ENCODE results near the gene MREG.
"Not testable (repeated sequence)": the region's sequence is repeated elsewhere in the genome, so short reads cannot be mapped to it uniquely, and the experiment has no call there.

Gene MREG

DNA sequence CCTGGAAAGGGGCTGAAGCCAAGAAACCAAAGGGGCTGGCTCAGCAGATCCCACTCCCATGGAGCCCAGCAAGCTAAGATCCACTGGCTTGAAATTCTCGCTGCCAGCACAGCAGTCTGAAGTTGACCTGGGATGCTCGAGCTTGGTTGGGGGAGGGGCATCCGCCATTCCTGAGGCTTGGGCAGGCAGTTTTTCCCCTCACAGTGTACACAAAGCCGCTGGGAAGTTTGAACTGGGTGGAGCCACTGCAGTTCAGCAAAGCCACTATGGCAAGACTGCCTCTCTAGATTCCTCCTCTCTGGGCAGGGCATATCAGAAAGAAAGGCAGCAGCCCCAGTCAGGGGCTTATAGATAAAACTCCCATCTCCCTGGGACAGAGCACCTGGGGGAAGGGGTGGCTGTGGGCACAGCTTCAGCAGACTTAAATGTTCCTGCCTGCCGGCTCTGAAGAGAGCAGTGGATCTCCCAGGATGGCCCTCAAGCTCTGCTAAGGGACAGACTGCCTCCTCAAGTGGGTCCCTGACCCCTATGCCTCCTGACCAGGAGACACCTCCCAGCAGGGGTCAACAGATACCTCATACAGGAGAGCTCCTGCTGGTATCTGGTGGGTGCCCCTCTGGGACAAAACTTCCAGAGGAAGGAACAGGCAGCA is 24.7 kb downstream of the MREG start:
- not testable (repeated sequence) for DNase-seq (ENCODE audit: low spot score)

DNA sequence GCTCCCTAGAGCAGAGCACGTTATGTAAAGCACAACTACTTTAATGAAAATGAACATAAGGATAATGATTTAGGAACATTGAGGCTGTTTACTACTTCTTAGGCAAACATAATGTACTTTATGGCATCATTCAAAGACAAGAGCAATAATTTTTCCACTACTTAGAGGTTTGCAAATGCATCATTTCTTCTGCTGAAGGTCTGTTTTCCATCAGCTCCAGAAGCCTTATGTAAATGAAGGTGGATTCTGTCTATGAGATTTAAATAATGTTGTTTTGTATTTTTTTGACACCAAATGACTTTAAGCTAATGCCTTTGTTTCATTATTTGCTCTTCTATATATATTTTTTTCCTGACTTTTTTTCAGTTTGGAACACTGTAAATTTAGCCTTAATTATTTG is 28.1 kb downstream of the MREG start:
- DNase-seq (ENCODE audit: low spot score) = no peak

GRCh38 chr2:215984661-215985060 is 28.7 kb downstream of the MREG start:
- DNase-seq (ENCODE audit: low spot score) = no peak

DNA sequence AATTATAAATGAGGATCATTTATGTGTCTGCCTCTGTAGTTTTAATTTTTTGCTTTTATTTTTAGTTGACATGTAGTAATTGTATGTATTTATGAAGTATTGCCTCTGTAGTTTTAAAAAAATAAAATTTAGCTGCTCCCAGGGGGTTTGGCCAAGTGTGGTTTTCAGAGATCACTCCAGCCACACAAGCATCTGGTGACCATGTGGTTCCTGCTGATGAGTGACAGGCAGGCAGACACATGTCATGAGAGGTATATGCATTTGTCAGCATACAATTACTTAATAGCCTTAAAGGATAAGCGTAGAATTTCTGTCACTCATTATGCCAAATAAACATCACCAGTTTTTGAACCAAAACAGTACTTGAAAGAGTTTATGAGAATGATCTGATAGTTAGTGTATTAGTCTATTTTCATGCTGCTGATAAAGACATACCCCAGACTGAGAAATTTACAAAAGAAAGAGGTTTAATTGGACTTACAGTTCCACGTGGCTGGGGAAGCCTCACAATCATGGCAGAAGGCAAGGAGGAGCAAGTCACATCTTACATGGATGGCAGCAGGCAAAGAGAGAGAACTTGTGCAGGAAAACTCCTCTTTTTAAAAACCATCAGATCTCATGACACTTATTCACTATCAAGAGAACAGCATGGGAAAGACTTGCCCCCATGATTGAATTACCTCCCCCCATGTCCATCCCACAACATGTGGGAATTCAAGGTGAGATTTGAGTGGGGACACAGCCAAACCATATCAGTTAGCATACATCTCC is 29.6 kb downstream of the MREG start:
- no peak for DNase-seq (ENCODE audit: low spot score)

DNA sequence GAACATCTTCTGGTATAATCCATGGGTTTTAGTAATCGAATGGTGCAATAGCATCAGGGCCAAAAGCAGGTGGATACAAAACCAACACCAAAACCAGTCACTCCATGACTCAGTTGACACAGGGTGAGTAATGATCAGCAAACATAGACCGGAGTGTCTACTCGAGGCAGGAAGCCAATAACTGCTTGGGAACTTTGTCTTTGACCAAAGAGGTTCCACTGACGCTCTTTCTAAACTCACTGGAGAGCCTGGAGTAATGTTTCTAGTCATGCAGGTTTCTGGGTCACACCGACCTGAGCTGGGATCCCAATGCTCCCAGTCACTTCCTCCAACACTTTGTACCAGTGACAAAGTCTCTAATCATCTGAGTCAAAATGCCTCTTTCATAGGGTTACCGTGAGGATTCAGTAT is 30.9 kb downstream of the MREG start:
- no peak for DNase-seq (ENCODE audit: low spot score)

DNA sequence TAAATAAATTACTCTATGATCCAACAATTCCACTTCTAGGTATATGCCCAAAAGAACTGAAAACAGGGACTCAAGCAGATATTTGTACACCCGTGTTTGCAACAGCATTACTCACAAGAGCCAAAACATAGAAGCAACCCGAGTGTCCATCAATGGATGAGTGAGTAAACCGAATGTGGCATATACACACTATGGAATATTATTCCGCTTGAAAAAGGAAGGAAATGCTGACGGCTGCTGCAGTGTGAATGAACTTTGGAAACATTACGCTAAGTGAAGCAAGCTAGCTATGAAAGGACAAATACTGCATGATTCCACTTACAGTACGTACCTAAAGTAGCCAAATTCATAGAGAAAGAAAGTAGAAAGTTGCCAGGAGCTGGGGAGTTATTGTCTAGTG is 32.2 kb downstream of the MREG start:
- no peak for DNase-seq (ENCODE audit: low spot score)

- no peak for DNase-seq (ENCODE audit: low spot score)
These were observed 33.7 kb downstream of the MREG start for GRCh38 chr2:215979620-215980019.

GRCh38 chr2:215974700-215975429 is 38.5 kb downstream of the MREG start:
- no peak for DNase-seq (ENCODE audit: low spot score)

GRCh38 chr2:215973954-215974699 is 39.2 kb downstream of the MREG start:
- DNase-seq (ENCODE audit: low spot score) = no peak

- DNase-seq (ENCODE audit: low spot score) = no peak
These were observed 40.1 kb downstream of the MREG start for GRCh38 chr2:215973145-215973792.

- no peak for DNase-seq (ENCODE audit: low spot score)
These were observed 41.7 kb downstream of the MREG start for GRCh38 chr2:215971671-215972070.

GRCh38 chr2:215970894-215971293 is 42.5 kb downstream of the MREG start:
- DNase-seq (ENCODE audit: low spot score) = not testable (repeated sequence)

- DNase-seq (ENCODE audit: low spot score) = no peak
These were observed 42.9 kb downstream of the MREG start for GRCh38 chr2:215970425-215970824.

DNA sequence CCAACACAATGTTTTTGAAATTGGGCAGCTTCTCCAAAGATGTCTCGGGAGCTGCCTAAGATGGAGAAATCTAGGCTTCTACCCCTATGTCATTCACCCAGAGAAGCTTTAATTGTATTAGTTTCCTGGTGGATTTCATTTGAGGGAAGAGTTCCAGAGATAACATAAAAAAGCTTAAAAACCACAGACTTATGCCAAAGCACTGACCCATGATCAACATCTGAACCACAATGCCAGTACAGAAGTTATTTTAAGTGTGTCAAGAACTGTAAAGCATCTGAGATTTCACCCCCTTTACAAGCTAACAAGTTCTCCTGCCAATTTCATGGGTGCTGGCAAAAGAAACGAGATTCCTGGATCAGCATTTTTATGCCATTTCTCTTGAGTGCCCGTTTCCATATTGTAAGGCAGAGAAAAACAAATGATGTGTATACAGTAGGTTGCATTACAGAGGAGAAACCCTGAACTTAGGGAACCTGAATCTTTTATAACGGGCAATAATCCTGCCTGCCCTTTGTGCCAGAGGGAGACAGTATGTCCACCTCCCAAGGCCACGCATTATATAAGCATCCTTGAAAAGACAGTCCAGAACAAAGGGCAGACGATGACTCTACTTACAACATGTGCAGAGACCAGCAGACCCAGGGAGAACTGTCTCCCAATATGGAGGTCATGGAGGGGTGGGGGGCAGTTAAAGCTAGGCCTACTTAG is 44.1 kb downstream of the MREG start:
- no peak for DNase-seq (ENCODE audit: low spot score)

DNA sequence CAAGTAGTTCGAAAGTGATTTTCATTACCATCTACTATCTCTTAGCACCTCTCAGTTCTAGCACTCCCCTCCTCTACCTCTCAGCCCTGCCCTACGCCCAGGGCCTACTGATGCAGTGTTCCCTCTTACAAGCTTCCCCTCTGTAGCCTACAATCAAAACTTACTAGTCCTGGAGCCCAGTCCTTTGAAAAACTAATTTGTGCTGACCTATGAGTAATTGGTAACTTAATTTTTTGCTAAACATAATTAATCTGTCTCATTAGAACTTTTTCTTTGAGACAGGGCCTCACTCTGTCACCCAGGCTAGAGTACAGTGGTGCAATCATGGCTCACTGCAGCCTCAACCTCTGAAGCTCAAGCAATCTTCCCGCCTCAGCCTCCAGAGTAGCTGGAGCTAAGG is 44.9 kb downstream of the MREG start:
- DNase-seq (ENCODE audit: low spot score) = no peak

DNA sequence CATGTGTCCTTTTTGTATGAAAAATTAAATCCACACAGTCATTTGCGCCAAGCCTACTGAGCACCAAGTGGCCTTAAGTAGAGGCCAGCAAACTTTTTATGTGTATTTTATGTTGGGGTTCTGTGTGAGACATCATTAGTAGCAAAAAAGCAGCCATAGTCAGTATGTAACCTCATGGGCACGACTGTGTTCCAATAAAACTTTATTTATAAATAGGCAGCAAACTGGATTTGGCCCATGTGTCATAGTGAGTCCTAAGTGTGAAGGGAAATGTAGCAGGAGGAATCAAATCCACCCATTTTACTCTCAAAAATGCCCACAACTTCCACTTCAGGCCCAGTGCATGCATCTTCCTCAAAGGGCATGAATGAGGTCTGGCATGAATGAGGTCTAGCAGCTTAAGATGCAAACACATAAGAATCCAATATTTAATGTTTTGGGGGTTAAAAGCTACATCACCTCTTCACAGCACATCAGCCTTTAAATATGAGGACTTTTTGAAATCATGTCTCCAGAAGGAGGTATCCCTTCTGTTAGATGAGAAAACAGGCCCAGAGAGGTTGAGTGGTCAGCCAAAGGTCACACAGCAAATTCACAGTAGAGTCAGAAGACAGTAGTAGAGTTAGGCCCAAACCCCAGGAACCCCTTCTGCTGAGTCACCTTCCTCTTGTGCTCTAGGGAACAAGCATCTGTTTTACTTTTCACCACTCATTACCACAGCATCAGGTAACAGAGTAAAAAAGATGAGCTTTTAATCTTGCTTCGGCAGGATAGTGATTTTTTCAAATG is 45.6 kb downstream of the MREG start:
- no peak for DNase-seq (ENCODE audit: low spot score)

DNA sequence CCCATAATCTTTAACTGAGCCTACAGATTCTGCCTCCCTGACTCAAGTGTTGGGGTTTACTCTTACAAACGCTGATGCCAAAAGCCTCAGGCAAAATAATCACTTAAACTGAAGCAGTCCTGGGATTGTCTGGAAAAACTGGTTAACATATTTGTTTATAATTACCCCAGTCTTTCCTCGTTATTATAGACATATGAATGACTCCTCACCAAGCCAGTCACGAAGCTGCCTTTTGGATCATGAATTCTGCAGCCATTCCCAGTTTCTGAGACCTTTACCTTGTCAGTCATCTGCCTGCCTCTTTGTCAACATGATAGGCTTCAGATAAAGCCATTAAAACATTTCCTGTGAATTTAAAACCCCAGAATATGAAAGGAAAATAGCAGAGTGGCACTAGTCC is 46.4 kb downstream of the MREG start:
- DNase-seq (ENCODE audit: low spot score) = no peak

GRCh38 chr2:215966274-215966673 is 47.1 kb downstream of the MREG start:
- no peak for DNase-seq (ENCODE audit: low spot score)

DNA sequence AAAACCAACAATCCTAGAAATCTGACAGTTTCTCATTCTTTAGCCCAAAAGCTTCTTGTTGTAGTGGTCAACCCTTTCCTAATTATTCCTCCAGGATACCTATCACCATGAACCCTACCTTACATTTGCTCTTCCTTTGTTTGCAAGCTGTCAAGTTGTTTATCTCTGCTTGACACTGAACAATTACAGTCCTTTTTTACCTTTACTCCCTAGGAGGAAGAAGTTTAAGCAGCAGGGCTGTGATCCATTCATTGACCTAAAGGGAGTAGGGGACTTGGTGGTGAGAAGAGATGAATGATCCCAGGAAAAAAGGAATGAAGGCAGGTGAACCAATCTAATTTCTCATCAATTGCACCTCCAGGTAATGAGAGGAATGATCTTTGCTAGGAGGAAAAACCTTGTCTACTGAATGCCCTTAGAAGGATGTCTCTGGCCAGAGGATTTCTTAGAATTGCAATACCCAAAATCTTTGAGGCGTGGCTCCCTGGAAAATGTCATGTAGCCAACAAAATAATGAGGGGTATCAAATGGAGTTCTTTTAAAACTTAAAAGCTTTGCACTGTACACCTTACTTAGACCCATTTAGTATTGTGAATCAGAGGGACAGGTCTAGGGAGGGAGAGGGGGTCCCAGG is 47.7 kb downstream of the MREG start:
- no peak for DNase-seq (ENCODE audit: low spot score)
